OCI-LY1 (cell line): ENCODE measurements around the gene SLC9A2.

ENCODE experiments used
- H2AFZ ChIP-seq: fragments of 200-600 bp; sonication (generic), shearing (Covaris generic); 2 replicates; pipeline ENCODE4 v1.6.0; 2014; ENCODE audit warnings: antibody characterized with exemption, mild to moderate bottlenecking, low read length
- H3F3A ChIP-seq: fragments of 200-600 bp; sonication (generic), shearing (Covaris generic); 2 replicates; pipeline ENCODE4 v1.6.0; 2014; ENCODE audit warnings: mild to moderate bottlenecking, antibody characterized with exemption, low read length, moderate library complexity; ENCODE audit not compliant: insufficient read depth
- H3K27ac ChIP-seq: fragments of 200-600 bp; sonication (generic); 2 replicates; pipeline ENCODE4 v1.5.1; 2014; ENCODE audit warnings: low read length, mixed run types, mild to moderate bottlenecking, low read depth; ENCODE audit not compliant: poor library complexity, severe bottlenecking
- H3K27me3 ChIP-seq: fragments of 200-600 bp; sonication (generic); 2 replicates; pipeline ENCODE4 v1.6.0; 2014; ENCODE audit warnings: antibody characterized with exemption, mild to moderate bottlenecking, low read length, moderate library complexity; ENCODE audit not compliant: insufficient read depth
- H3K36me3 ChIP-seq: fragments of 200-600 bp; sonication (generic); 2 replicates; pipeline ENCODE4 v1.6.1; 2014; ENCODE audit warnings: mild to moderate bottlenecking, antibody characterized with exemption, low read length, moderate library complexity, mixed read lengths; ENCODE audit not compliant: insufficient read depth
- H3K4me1 ChIP-seq: fragments of 200-600 bp; sonication (generic); 2 replicates; pipeline ENCODE4 v1.5.1; 2014; ENCODE audit warnings: mild to moderate bottlenecking, low read length, moderate library complexity; ENCODE audit not compliant: insufficient read depth, severe bottlenecking
- H3K4me2 ChIP-seq: fragments of 200-600 bp; sonication (generic), shearing (Covaris generic); 2 replicates; pipeline ENCODE4 v1.6.1; 2014; ENCODE audit warnings: low read length
- H3K4me3 ChIP-seq: fragments of 200-600 bp; sonication (generic); 2 replicates; pipeline ENCODE4 v1.5.1; 2014; ENCODE audit warnings: low read length, low read depth, mild to moderate bottlenecking, mixed read lengths; ENCODE audit not compliant: poor library complexity, severe bottlenecking
- H3K79me2 ChIP-seq: fragments of 200-600 bp; shearing (Covaris generic); 2 replicates; pipeline ENCODE4 v1.6.1; 2016; ENCODE audit warnings: mixed run types, low read length, mixed read lengths; ENCODE audit not compliant: insufficient read depth
- H3K9ac ChIP-seq: fragments of 200-600 bp; sonication (generic), shearing (Covaris generic); 2 replicates; pipeline ENCODE4 v1.6.1; 2014; ENCODE audit warnings: mild to moderate bottlenecking, low read length, mixed read lengths
- H3K9me2 ChIP-seq: fragments of 200-600 bp; sonication (generic), shearing (Covaris generic); 2 replicates; pipeline ENCODE4 v1.6.1; 2014; ENCODE audit warnings: low read depth, mild to moderate bottlenecking, low read length, mixed read lengths
- H3K9me3 ChIP-seq: fragments of 200-600 bp; shearing (Covaris generic); 2 replicates; pipeline ENCODE4 v1.6.1; 2014; ENCODE audit warnings: low read length, mixed read lengths
- H4K20me1 ChIP-seq: fragments of 200-600 bp; sonication (generic), shearing (Covaris generic); 2 replicates; pipeline ENCODE4 v1.6.0; 2016; ENCODE audit warnings: mild to moderate bottlenecking, low read length; ENCODE audit not compliant: insufficient read depth
- EZH2 ChIP-seq: fragments of 200-600 bp; sonication (generic), shearing (Covaris generic); IDR thresholded peaks from 2 replicates; pipeline ENCODE4 v1.8.0; 2017; ENCODE audit warnings: borderline replicate concordance, mixed run types, mild to moderate bottlenecking, antibody characterized with exemption, low read length, moderate library complexity, mixed read lengths
- TF ChIP-seq, protein P1 (sequence below): fragments of 200-600 bp; sonication (generic), shearing (Covaris generic); IDR thresholded peaks from 2 replicates; pipeline ENCODE4 v1.5.1; 2017; ENCODE audit warnings: mild to moderate bottlenecking, antibody characterized with exemption, low read length, moderate library complexity, mixed read lengths

The SLC9A2 gene

DNA sequence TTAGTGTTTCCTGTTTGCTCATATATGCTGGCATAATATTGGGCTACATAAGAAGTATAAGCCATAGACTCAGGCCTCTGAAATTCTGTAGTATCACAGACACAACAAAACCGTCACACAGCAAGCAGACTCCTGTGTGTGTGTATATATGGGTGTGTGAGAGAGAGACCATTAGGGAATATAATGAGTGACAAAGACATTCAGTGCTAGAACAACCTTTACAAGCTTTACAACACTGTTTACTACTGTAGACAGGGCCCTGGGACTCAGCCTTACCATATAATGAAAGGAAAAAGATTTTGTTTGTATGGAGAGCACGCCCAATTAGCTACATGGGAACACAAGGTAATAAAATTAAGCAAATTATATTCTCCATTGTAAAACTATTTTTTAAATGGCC is 77.1 kb downstream of the SLC9A2 start:
- Histone ChIP-seq H3K9me3 (no peaks in the 10 kb centered on the region), H4K20me1 (no peaks in the 10 kb centered on the region), H3K9ac (no peak overlapping the region), H3K9me2 (no peaks in the 10 kb centered on the region), H3K4me1 (no peaks in the 10 kb centered on the region), H3K79me2 (no peaks in the 10 kb centered on the region), H2AFZ (no peak overlapping the region), H3F3A (no peaks in the 10 kb centered on the region), H3K27ac (no peak overlapping the region), H3K36me3 (no peaks in the 10 kb centered on the region), H3K27me3 (no peaks in the 10 kb centered on the region), H3K4me2 (no peak overlapping the region), H3K4me3 (no peak overlapping the region)
- TF ChIP-seq EZH2: no peak
- TF ChIP-seq, protein P1, sequence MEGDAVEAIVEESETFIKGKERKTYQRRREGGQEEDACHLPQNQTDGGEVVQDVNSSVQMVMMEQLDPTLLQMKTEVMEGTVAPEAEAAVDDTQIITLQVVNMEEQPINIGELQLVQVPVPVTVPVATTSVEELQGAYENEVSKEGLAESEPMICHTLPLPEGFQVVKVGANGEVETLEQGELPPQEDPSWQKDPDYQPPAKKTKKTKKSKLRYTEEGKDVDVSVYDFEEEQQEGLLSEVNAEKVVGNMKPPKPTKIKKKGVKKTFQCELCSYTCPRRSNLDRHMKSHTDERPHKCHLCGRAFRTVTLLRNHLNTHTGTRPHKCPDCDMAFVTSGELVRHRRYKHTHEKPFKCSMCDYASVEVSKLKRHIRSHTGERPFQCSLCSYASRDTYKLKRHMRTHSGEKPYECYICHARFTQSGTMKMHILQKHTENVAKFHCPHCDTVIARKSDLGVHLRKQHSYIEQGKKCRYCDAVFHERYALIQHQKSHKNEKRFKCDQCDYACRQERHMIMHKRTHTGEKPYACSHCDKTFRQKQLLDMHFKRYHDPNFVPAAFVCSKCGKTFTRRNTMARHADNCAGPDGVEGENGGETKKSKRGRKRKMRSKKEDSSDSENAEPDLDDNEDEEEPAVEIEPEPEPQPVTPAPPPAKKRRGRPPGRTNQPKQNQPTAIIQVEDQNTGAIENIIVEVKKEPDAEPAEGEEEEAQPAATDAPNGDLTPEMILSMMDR: no peak

DNA sequence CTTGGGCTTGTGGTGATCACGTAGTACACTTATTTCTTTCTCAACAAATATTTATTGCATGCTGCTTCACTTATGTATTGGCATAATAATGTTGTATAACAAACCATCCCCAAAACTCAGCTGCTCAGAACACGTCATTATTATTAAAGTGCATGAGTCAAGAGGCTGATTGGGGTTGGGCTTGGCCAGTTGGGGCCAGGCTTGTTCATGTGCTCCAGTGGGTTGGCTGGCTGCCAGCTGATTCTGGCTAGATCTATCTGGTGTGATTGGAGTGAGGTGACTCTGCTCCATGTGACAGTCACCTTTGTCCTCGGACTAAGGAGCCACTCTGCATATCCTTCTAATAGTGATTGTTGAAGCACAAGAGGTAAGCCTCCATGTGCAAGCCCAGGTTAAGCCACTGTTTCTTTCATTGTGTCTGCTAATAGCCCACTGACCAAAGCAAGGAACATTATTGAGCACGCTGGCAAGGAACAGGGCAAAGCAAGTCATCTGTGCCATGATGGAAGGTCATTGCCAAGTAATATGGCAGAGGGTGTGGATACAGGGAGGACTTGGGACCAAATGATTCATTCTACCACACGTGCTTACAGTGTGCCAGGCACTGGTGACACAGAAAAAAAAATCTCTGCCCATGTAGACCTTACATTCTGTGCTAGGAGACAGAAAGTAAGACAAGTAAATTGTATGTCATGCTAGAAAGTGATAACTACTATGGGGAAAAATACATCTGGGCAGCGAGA is 79.2 kb downstream of the SLC9A2 start:
- no peak overlapping the region for H2AFZ ChIP-seq
- H3K27ac ChIP-seq: no peak overlapping the region
- no peaks in the 10 kb centered on the region for H4K20me1 ChIP-seq
- H3K4me2 ChIP-seq: no peak overlapping the region
- H3K9ac ChIP-seq: no peak overlapping the region
- H3K79me2 ChIP-seq: no peaks in the 10 kb centered on the region
- H3K9me2 ChIP-seq: no peaks in the 10 kb centered on the region
- no peak overlapping the region for H3K4me3 ChIP-seq
- no peaks in the 10 kb centered on the region for H3K27me3 ChIP-seq
- no peak for TF ChIP-seq EZH2
- TF ChIP-seq, protein P1: no peak
- no peaks in the 10 kb centered on the region for H3K9me3 ChIP-seq
- no peaks in the 10 kb centered on the region for H3K4me1 ChIP-seq
- H3K36me3 ChIP-seq: no peaks in the 10 kb centered on the region
- no peaks in the 10 kb centered on the region for H3F3A ChIP-seq

DNA sequence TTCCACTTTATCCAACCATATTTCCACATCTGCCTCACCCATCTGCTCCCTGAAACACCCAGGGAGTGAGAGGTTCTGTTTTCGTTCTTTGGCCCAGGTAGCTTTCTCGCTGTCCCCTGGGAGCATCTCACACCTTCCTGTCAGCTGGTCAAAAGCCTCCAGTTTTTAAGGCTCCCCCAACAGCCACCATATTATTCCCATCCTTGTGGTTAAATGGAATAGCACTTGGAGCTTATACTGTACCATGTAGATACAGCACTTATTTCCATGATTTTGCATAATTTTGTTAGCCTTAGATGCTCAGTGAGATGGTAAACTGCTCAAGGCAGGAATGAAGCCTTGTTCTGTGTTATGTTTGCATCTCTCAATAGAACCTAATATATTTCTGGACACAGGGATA is 84.0 kb downstream of the SLC9A2 start:
- H3K27me3 ChIP-seq: no peaks in the 10 kb centered on the region
- H3K9me2 ChIP-seq: no peaks in the 10 kb centered on the region
- H3F3A ChIP-seq: no peaks in the 10 kb centered on the region
- H4K20me1 ChIP-seq: no peaks in the 10 kb centered on the region
- no peaks in the 10 kb centered on the region for H3K4me1 ChIP-seq
- TF ChIP-seq EZH2: no peak
- TF ChIP-seq, protein P1: no peak
- no peaks in the 10 kb centered on the region for H3K79me2 ChIP-seq
- H3K27ac ChIP-seq: no peak overlapping the region
- no peak overlapping the region for H3K4me3 ChIP-seq
- H3K4me2 ChIP-seq: no peak overlapping the region
- no peak overlapping the region for H3K9ac ChIP-seq
- no peak overlapping the region for H2AFZ ChIP-seq
- no peaks in the 10 kb centered on the region for H3K36me3 ChIP-seq
- H3K9me3 ChIP-seq: no peaks in the 10 kb centered on the region
